CD14-positive monocyte (primary cell): ENCODE measurements around the gene TAS1R2. TPM values are rescaled to one million over a fixed set of nuclear protein-coding genes. Genes with fewer than 3 reads are reported as not detected.

ENCODE experiments used
- DNase-seq, 3 donors: peaks; one replicate each; pipeline ENCODE4 v3.0.0-alpha.2; 2011 to 2022
- H2AFZ ChIP-seq: 2 replicates; pipeline ENCODE4 v1.6.0; 2012; ENCODE audit warnings: mild to moderate bottlenecking, low read depth, low read length, inconsistent platforms; ENCODE audit not compliant: insufficient read depth, poor library complexity, severe bottlenecking
- H3K27ac ChIP-seq, 2 donors: 1 replicate in 1 of 2; 2 replicates in 1 of 2; pipeline ENCODE4 v1.5.1; 2012 to 2013; ENCODE audit warnings: low read length in 2 of 2, control low read depth in 1 of 2, inconsistent platforms in 1 of 2, low read depth in 1 of 2, mild to moderate bottlenecking in 1 of 2
- H3K27me3 ChIP-seq, 2 donors: one replicate each; pipeline versions ENCODE4 v1.6.0 to v1.6.1; 2011 to 2013; ENCODE audit warnings: low read length in 2 of 2; ENCODE audit not compliant: control insufficient read depth in 2 of 2, insufficient read depth in 2 of 2
- H3K36me3 ChIP-seq, 2 donors: replicated peaks in 1 of 2; 1 replicate in 1 of 2; 2 replicates in 1 of 2; pipeline versions ENCODE4 v1.5.1 to v1.6.1; 2012 to 2013; ENCODE audit warnings: low read length in 2 of 2, control low read depth in 1 of 2, inconsistent platforms in 1 of 2, mild to moderate bottlenecking in 1 of 2; ENCODE audit not compliant: insufficient read depth in 2 of 2, control insufficient read depth in 1 of 2
- H3K4me1 ChIP-seq, 2 donors: 1 replicate in 1 of 2; 2 replicates in 1 of 2; pipeline versions ENCODE4 v1.5.1 to v1.6.1; 2012 to 2013; ENCODE audit warnings: low read length in 2 of 2, control low read depth in 1 of 2, inconsistent platforms in 1 of 2, mild to moderate bottlenecking in 1 of 2, moderate library complexity in 1 of 2; ENCODE audit not compliant: insufficient read depth in 2 of 2, control insufficient read depth in 1 of 2
- H3K4me2 ChIP-seq: replicated peaks from 2 replicates; pipeline ENCODE3; 2012; ENCODE audit warnings: low read length, moderate library complexity, mild to moderate bottlenecking; ENCODE audit not compliant: poor library complexity, severe bottlenecking; ENCODE audit errors: extremely low read depth
- H3K4me3 ChIP-seq, 3 experiments: fragments of 200-600 bp in 1 of 3; sonication (generic) in 1 of 3; replicated peaks in 1 of 3; 1 replicate in 2 of 3; 2 replicates in 1 of 3; pipeline ENCODE4 v1.5.1; 2011 to 2013; ENCODE audit warnings: low read length in 3 of 3, mild to moderate bottlenecking in 3 of 3, control low read depth in 2 of 3, low read depth in 2 of 3, inconsistent platforms in 1 of 3, moderate library complexity in 1 of 3
- H3K79me2 ChIP-seq: 2 replicates; pipeline ENCODE4 v1.6.0; 2012; ENCODE audit warnings: mild to moderate bottlenecking, control low read depth, inconsistent platforms, low read length, moderate library complexity; ENCODE audit not compliant: insufficient read depth
- H3K9ac ChIP-seq: 2 replicates; pipeline ENCODE4 v1.6.0; 2017; ENCODE audit warnings: low read length, mild to moderate bottlenecking; ENCODE audit not compliant: insufficient read depth, poor library complexity, severe bottlenecking
- H3K9me3 ChIP-seq, 2 donors: replicated peaks in 1 of 2; 1 replicate in 1 of 2; 2 replicates in 1 of 2; pipeline versions ENCODE4 v1.5.1 to v1.6.1; 2012 to 2013; ENCODE audit warnings: low read length in 2 of 2, control low read depth in 1 of 2; ENCODE audit not compliant: control insufficient read depth in 1 of 2, insufficient read depth in 1 of 2
- H4K20me1 ChIP-seq: 2 replicates; pipeline ENCODE4 v1.6.0; 2012; ENCODE audit warnings: mild to moderate bottlenecking, low read length, control low read depth, moderate library complexity; ENCODE audit not compliant: insufficient read depth
- H3K27ac Mint-ChIP-seq, 7 donors: one replicate each; pipeline ENCODE4 v1.8.0; 2020; ENCODE audit warnings: mild to moderate bottlenecking in 7 of 7, mixed read lengths in 7 of 7, moderate library complexity in 6 of 7, inconsistent platforms in 2 of 7
- H3K27me3 Mint-ChIP-seq, 3 donors: one replicate each; pipeline ENCODE4 v1.8.0; 2021 to 2022; ENCODE audit warnings: low read depth in 3 of 3, mild to moderate bottlenecking in 3 of 3, mixed read lengths in 3 of 3, moderate library complexity in 3 of 3, inconsistent platforms in 1 of 3
- H3K36me3 Mint-ChIP-seq, 2 donors: one replicate each; pipeline ENCODE4 v1.8.0; 2020; ENCODE audit warnings: mixed read lengths in 2 of 2, inconsistent platforms in 1 of 2, mild to moderate bottlenecking in 1 of 2
- H3K4me1 Mint-ChIP-seq: one replicate; pipeline ENCODE4 v1.8.0; 2020; ENCODE audit warnings: mild to moderate bottlenecking, mixed read lengths
- H3K4me3 Mint-ChIP-seq, 2 donors: one replicate each; pipeline ENCODE4 v1.8.0; 2020; ENCODE audit warnings: mild to moderate bottlenecking in 2 of 2, mixed read lengths in 2 of 2, moderate library complexity in 1 of 2
- H3K9me3 Mint-ChIP-seq, 7 donors: one replicate each; pipeline ENCODE4 v1.8.0; 2020 to 2022; ENCODE audit warnings: mixed read lengths in 7 of 7, mild to moderate bottlenecking in 6 of 7, moderate library complexity in 6 of 7, inconsistent platforms in 2 of 7
- WGBS: methylation state at CpG from one replicate; pipeline ENCODE4 v1.1.5; 2013; ENCODE audit warnings: missing lambda C conversion rate; ENCODE audit not compliant: insufficient coverage; 5-methylcytosine and 5-hydroxymethylcytosine counted together
- intact Hi-C, 2 donors: fragments of 100-400 bp; cut with micrococcal nuclease; formaldehyde crosslinking; loops; one replicate each; pipeline versions ENCODE4 v1.15.0 to v1.15.1; 2023
- polyA plus RNA-seq, 3 donors: library from polyadenylated mRNA; depleted of rRNA in 1 of 3; unstranded in 2 of 3; stranded (reverse) in 1 of 3; fragments of 300-500 nt in 2 of 3; fragments of >200 nt in 1 of 3; fragmentation: Illumina TruSeq in 2 of 3; gene quantifications; 1 replicate in 2 of 3; 2 replicates in 1 of 3; pipeline ENCODE4 v1.2.3, GENCODE V29; 2012 to 2021
- TF ChIP-seq, protein P1 (sequence below): fragments of 200-600 bp; IDR thresholded peaks from one replicate; pipeline ENCODE4 v1.8.0; 2022; ENCODE audit warnings: antibody characterized with exemption, mild to moderate bottlenecking

Gene TAS1R2
- polyA plus RNA-seq, 3 donors, result not detected

DNA sequence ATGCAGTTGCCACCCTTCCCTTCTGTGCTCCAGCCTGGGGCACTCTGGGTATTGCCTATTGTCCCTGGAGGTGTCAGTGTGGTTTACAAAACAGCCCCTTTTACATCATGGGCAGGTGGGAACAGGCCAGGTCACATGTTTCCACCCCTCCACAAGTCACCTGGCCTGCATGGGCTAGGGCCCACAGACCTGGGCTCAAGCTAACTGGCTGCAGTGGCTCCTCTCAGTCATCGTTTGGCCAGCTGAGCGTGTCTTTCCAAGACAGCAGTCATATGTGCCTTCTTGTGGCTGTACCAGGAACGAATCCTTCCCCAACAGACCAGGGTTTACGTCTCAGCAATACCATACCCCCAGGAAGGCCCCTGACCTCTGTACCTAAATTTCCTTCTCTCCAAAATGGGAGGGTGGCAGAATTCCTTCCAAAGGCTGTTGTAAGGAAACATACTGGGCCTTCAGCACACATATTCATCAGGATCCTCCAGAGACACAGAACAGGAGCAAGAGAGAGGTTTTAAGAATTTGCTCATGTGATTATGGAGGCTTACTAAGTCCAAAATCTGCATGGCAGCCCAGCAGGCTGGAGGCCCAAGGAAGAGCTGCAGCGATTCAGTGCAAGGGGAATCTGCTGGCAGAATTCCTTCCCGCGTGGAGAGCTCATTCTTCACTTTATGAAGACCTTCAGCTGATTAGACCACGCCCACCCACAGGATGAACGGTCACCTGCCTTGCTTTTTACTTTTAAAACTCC lies 10.6 kb upstream of the TAS1R2 start:
- intact Hi-C loops, result no loop called here
- 78% methylated on average over 6 of the region's 9 CpGs for WGBS
- H3K36me3 Mint-ChIP-seq, result peaks cover 11 to 15% of the 10 kb centered on the region in 2 donors

DNA sequence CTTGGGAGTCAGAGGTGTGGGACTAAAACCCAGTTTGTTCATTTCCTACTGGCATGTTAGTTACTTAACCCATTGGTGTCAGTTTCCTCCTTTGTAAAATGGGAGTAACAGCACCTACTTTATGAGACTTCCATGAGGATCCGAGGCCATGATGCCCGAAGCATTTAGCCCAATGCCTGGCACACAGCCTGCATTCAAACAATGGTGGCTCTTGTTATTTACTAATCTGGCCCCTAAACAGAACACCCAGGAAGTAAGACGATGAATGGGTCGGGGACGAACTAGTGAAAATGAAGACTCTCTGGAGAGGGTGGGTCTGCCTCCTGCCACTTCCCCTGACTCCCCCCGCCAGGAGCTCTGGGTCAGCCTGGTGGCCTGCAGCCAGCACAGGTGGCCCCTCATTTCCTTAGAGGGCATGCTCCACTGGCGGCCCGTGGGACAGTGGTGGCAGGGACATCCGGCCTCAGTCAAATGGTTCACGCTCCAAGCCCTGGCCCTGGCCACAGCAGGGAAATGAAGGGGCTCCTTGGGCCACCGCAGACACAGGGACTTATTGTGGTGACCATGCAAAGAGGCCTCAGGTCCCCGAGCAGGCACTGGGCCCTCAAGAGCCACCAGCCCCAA lies 9.5 kb upstream of the TAS1R2 start:
- H3K4me3 Mint-ChIP-seq, result no peak overlapping the region
- H3K27ac ChIP-seq, result no peak overlapping the region
- no peaks in the 10 kb centered on the region for H3K9me3 Mint-ChIP-seq

More for the DNA sequence above, 10.6 kb upstream of the TAS1R2 start:
- H3K27me3 Mint-ChIP-seq, result peaks cover 9 to 20% (median 19%) of the 10 kb centered on the region in 3 donors
- H3K4me2 ChIP-seq, result no peak overlapping the region
- no peak overlapping the region for H2AFZ ChIP-seq
- H3K9me3 ChIP-seq, result no peaks in the 10 kb centered on the region
- H3K4me1 ChIP-seq, result no peaks in the 10 kb centered on the region
- no peaks in the 10 kb centered on the region for H3K27me3 ChIP-seq
- peaks cover 10% of the 10 kb centered on the region for H3K4me1 Mint-ChIP-seq
- TF ChIP-seq, protein P1, sequence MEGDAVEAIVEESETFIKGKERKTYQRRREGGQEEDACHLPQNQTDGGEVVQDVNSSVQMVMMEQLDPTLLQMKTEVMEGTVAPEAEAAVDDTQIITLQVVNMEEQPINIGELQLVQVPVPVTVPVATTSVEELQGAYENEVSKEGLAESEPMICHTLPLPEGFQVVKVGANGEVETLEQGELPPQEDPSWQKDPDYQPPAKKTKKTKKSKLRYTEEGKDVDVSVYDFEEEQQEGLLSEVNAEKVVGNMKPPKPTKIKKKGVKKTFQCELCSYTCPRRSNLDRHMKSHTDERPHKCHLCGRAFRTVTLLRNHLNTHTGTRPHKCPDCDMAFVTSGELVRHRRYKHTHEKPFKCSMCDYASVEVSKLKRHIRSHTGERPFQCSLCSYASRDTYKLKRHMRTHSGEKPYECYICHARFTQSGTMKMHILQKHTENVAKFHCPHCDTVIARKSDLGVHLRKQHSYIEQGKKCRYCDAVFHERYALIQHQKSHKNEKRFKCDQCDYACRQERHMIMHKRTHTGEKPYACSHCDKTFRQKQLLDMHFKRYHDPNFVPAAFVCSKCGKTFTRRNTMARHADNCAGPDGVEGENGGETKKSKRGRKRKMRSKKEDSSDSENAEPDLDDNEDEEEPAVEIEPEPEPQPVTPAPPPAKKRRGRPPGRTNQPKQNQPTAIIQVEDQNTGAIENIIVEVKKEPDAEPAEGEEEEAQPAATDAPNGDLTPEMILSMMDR, result no peak
- no peak overlapping the region for H3K27ac ChIP-seq
- no peak overlapping the region for H3K4me3 ChIP-seq
- H3K27ac Mint-ChIP-seq, result no peak overlapping the region
- no peak for DNase-seq
- no peaks in the 10 kb centered on the region for H4K20me1 ChIP-seq
- H3K36me3 ChIP-seq, result peaks cover 13% of the 10 kb centered on the region in 2 donors
- no peaks in the 10 kb centered on the region for H3K9me3 Mint-ChIP-seq
- H3K4me3 Mint-ChIP-seq, result no peak overlapping the region
- H3K79me2 ChIP-seq, result no peaks in the 10 kb centered on the region
- H3K9ac ChIP-seq, result no peak overlapping the region

More for the DNA sequence above, 9.5 kb upstream of the TAS1R2 start:
- no peak overlapping the region for H3K4me2 ChIP-seq
- no peaks in the 10 kb centered on the region for H3K79me2 ChIP-seq
- peaks cover 10% of the 10 kb centered on the region for H3K4me1 Mint-ChIP-seq
- intact Hi-C loops, result no loop called here
- H3K9ac ChIP-seq, result no peak overlapping the region
- TF ChIP-seq, protein P1, result no peak
- no peak overlapping the region for H3K27ac Mint-ChIP-seq
- H2AFZ ChIP-seq, result no peak overlapping the region
- no peaks in the 10 kb centered on the region for H3K27me3 ChIP-seq
- WGBS, result 83% methylated on average over 8 of the region's 12 CpGs
- DNase-seq, result no peak
- peaks cover 13% of the 10 kb centered on the region in 2 donors for H3K36me3 ChIP-seq
- no peaks in the 10 kb centered on the region for H3K4me1 ChIP-seq
- no peak overlapping the region for H3K4me3 ChIP-seq
- peaks cover 9 to 24% (median 20%) of the 10 kb centered on the region in 3 donors for H3K27me3 Mint-ChIP-seq
- no peaks in the 10 kb centered on the region for H3K9me3 ChIP-seq
- H4K20me1 ChIP-seq, result no peaks in the 10 kb centered on the region
- peaks cover 8 to 15% of the 10 kb centered on the region in 2 donors for H3K36me3 Mint-ChIP-seq
